Neuronal stem cell (in vitro differentiated cells): ENCODE results near the gene TRIM71.

ENCODE experiments used
- DNase-seq: peaks from one replicate; pipeline ENCODE4 v3.0.0-alpha.2; 2013; ENCODE audit warnings: low spot score
- H2AFZ ChIP-seq: one replicate; pipeline ENCODE4 v1.6.1; 2013; ENCODE audit warnings: mild to moderate bottlenecking, low read length, inconsistent platforms
- H2AK5ac ChIP-seq: 2 replicates; pipeline ENCODE4 v1.6.1; 2013; ENCODE audit warnings: low read depth, mild to moderate bottlenecking, inconsistent platforms, low read length, moderate library complexity, mixed read lengths
- H2BK120ac ChIP-seq: 2 replicates; pipeline ENCODE4 v1.6.1; 2013; ENCODE audit warnings: low read depth, mild to moderate bottlenecking, inconsistent platforms, low read length, moderate library complexity, mixed read lengths
- H2BK12ac ChIP-seq: one replicate; pipeline ENCODE4 v1.6.1; 2013; ENCODE audit warnings: low read length, inconsistent platforms
- H2BK15ac ChIP-seq: 2 replicates; pipeline ENCODE4 v1.6.1; 2013; ENCODE audit warnings: mild to moderate bottlenecking, low read length, inconsistent platforms, mixed read lengths
- H2BK5ac ChIP-seq: one replicate; pipeline ENCODE4 v1.6.1; 2013; ENCODE audit warnings: inconsistent platforms, mild to moderate bottlenecking, low read length, moderate library complexity
- H3K14ac ChIP-seq: one replicate; pipeline ENCODE4 v1.6.1; 2013; ENCODE audit warnings: low read length, inconsistent platforms
- H3K18ac ChIP-seq: 2 replicates; pipeline ENCODE4 v1.6.1; 2013; ENCODE audit warnings: low read length, inconsistent platforms
- H3K23ac ChIP-seq: 2 replicates; pipeline ENCODE4 v1.6.1; 2013; ENCODE audit warnings: low read depth, mild to moderate bottlenecking, mixed read lengths, low read length, inconsistent platforms; ENCODE audit not compliant: poor library complexity
- H3K27ac ChIP-seq: replicated peaks from 3 replicates; pipeline ENCODE4 v1.5.1; 2013; ENCODE audit warnings: low read length, inconsistent platforms
- H3K27me3 ChIP-seq, 3 experiments: 2 replicates each; pipeline ENCODE4 v1.6.1; 2013; ENCODE audit warnings: low read length in 3 of 3, mild to moderate bottlenecking in 2 of 3, inconsistent platforms in 1 of 3, low read depth in 1 of 3, mixed read lengths in 1 of 3, moderate library complexity in 1 of 3; ENCODE audit not compliant: control insufficient read depth in 3 of 3, insufficient read depth in 3 of 3
- H3K36me3 ChIP-seq, 2 donors: replicated peaks in 1 of 2; 2 replicates each; pipeline ENCODE4 v1.6.1; 2013; ENCODE audit warnings: low read length in 2 of 2; ENCODE audit not compliant: control insufficient read depth in 2 of 2, insufficient read depth in 2 of 2
- H3K4ac ChIP-seq: 2 replicates; pipeline ENCODE4 v1.6.1; 2013; ENCODE audit warnings: inconsistent platforms, mild to moderate bottlenecking, low read length, moderate library complexity
- H3K4me1 ChIP-seq, 2 donors: 1 replicate in 1 of 2; 2 replicates in 1 of 2; pipeline ENCODE4 v1.6.1; 2013; ENCODE audit warnings: low read length in 2 of 2, low read depth in 1 of 2; ENCODE audit not compliant: control insufficient read depth in 2 of 2, insufficient read depth in 1 of 2
- H3K4me2 ChIP-seq: one replicate; pipeline ENCODE4 v1.6.1; 2013; ENCODE audit warnings: mild to moderate bottlenecking, low read length, inconsistent platforms; ENCODE audit not compliant: insufficient read depth, poor library complexity, severe bottlenecking
- H3K4me3 ChIP-seq, 2 donors: 2 replicates each; pipeline ENCODE4 v1.5.1; 2013; ENCODE audit warnings: low read length in 2 of 2, mild to moderate bottlenecking in 2 of 2, inconsistent platforms in 1 of 2, moderate library complexity in 1 of 2
- H3K79me1 ChIP-seq: one replicate; pipeline ENCODE4 v1.6.1; 2013; ENCODE audit warnings: low read depth, mild to moderate bottlenecking, inconsistent platforms, low read length, moderate library complexity
- H3K9ac ChIP-seq: one replicate; pipeline ENCODE4 v1.6.1; 2013; ENCODE audit warnings: mild to moderate bottlenecking, low read depth, low read length, inconsistent platforms; ENCODE audit not compliant: poor library complexity
- H3K9me3 ChIP-seq, 2 donors: replicated peaks in 1 of 2; 2 replicates each; pipeline versions ENCODE3 to v1.6.1; 2013; ENCODE audit warnings: low read length in 2 of 2, mild to moderate bottlenecking in 2 of 2, inconsistent platforms in 1 of 2, low read depth in 1 of 2, mixed read lengths in 1 of 2, moderate library complexity in 1 of 2; ENCODE audit not compliant: control insufficient read depth in 2 of 2, insufficient read depth in 1 of 2
- H4K8ac ChIP-seq: one replicate; pipeline ENCODE4 v1.6.1; 2013; ENCODE audit warnings: low read depth, mild to moderate bottlenecking, inconsistent platforms, low read length, moderate library complexity
- H4K91ac ChIP-seq: one replicate; pipeline ENCODE4 v1.6.1; 2013; ENCODE audit warnings: low read length, low read depth, mild to moderate bottlenecking, inconsistent platforms; ENCODE audit not compliant: poor library complexity
- WGBS, 2 donors: extraction: QIAGEN DNeasy Blood & Tissue Kit; methylation state at CpG; one replicate each; pipeline ENCODE4 v1.1.7; 2013; ENCODE audit warnings: missing lambda C conversion rate in 2 of 2, mixed read lengths in 1 of 2; ENCODE audit not compliant: insufficient read length in 2 of 2, insufficient replicate concordance in 1 of 2; ENCODE audit errors: extremely low coverage in 2 of 2; 5-methylcytosine and 5-hydroxymethylcytosine counted together

The TRIM71 gene

GRCh38 chr3:32884591-32884990, 66.8 kb downstream of the TRIM71 start:
- WGBS, 2 donors = no CpG with 5 or more reads among the region's 2 CpGs
- H3K36me3 ChIP-seq = peaks cover 21 to 99% of the 10 kb centered on the region in 2 donors

GRCh38 chr3:32885283-32885901, 67.6 kb downstream of the TRIM71 start:
- H3K4me1 ChIP-seq = peaks cover 5 to 18% of the 10 kb centered on the region in 2 donors
- no peak overlapping the region for H2AK5ac ChIP-seq
- no peak overlapping the region for H2BK120ac ChIP-seq
- H2BK5ac ChIP-seq = no peak overlapping the region
- no peak overlapping the region for H3K14ac ChIP-seq
- H4K91ac ChIP-seq = no peak overlapping the region
- H3K23ac ChIP-seq = peak overlapping the region; percentile 3
- no peak overlapping the region for H3K4ac ChIP-seq
- WGBS, 2 donors = no CpG with 5 or more reads among the region's 11 CpGs
- H2BK15ac ChIP-seq = no peak overlapping the region
- no peak overlapping the region for H3K18ac ChIP-seq
- no peak overlapping the region for H2AFZ ChIP-seq
- no peaks in the 10 kb centered on the region for H3K9me3 ChIP-seq
- no peak overlapping the region for H3K4me2 ChIP-seq
- no peaks in the 10 kb centered on the region for H3K27me3 ChIP-seq
- no peak overlapping the region for H3K4me3 ChIP-seq
- no peak overlapping the region for H4K8ac ChIP-seq
- H3K9ac ChIP-seq = no peak overlapping the region
- H2BK12ac ChIP-seq = no peak overlapping the region
- peaks cover 27 to 99% of the 10 kb centered on the region in 2 donors for H3K36me3 ChIP-seq
- DNase-seq = no peak
- peaks cover 5% of the 10 kb centered on the region for H3K79me1 ChIP-seq
- H3K27ac ChIP-seq = no peak overlapping the region

More at GRCh38 chr3:32884591-32884990, 66.8 kb downstream of the TRIM71 start:
- Histone ChIP-seq H3K27ac (no peak overlapping the region), H3K14ac (no peak overlapping the region), H3K79me1 (peaks cover 5% of the 10 kb centered on the region), H3K4me2 (no peak overlapping the region), H2AFZ (no peak overlapping the region), H3K23ac (no peak overlapping the region), H3K27me3 (no peaks in the 10 kb centered on the region), H2BK120ac (no peak overlapping the region), H4K91ac (no peak overlapping the region), H3K4me3 (no peak overlapping the region), H3K9me3 (no peaks in the 10 kb centered on the region), H3K4ac (no peak overlapping the region), H2AK5ac (no peak overlapping the region), H2BK15ac (no peak overlapping the region), H3K4me1 (peaks cover 5 to 18% of the 10 kb centered on the region in 2 donors), H4K8ac (no peak overlapping the region), H3K18ac (no peak overlapping the region), H2BK12ac (no peak overlapping the region), H3K9ac (no peak overlapping the region), H2BK5ac (no peak overlapping the region)
- no peak for DNase-seq

GRCh38 chr3:32886296-32886695, 68.5 kb downstream of the TRIM71 start:
- H4K8ac ChIP-seq = no peak overlapping the region
- peaks cover 12% of the 10 kb centered on the region for H3K79me1 ChIP-seq
- peaks cover 5 to 17% of the 10 kb centered on the region in 2 donors for H3K4me1 ChIP-seq
- H3K36me3 ChIP-seq = peaks cover 33 to 99% of the 10 kb centered on the region in 2 donors
- no peak overlapping the region for H2AK5ac ChIP-seq
- H3K4me3 ChIP-seq = no peak overlapping the region
- H2BK15ac ChIP-seq = no peak overlapping the region
- H4K91ac ChIP-seq = no peak overlapping the region
- H2BK120ac ChIP-seq = no peak overlapping the region
- no peak overlapping the region for H3K4me2 ChIP-seq
- H3K18ac ChIP-seq = no peak overlapping the region
- no peak overlapping the region for H3K27ac ChIP-seq
- no peak overlapping the region for H2BK5ac ChIP-seq
- H3K27me3 ChIP-seq = no peaks in the 10 kb centered on the region
- no peak overlapping the region for H2BK12ac ChIP-seq
- H3K9me3 ChIP-seq = no peaks in the 10 kb centered on the region
- no peak overlapping the region for H3K14ac ChIP-seq
- no peak overlapping the region for H2AFZ ChIP-seq
- H3K4ac ChIP-seq = no peak overlapping the region
- H3K23ac ChIP-seq = no peak overlapping the region
- DNase-seq = no peak
- no peak overlapping the region for H3K9ac ChIP-seq
- no CpG with 5 or more reads among the region's 4 CpGs for WGBS, 2 donors

- Histone ChIP-seq H2BK15ac (no peak overlapping the region), H3K4me2 (no peak overlapping the region), H2BK5ac (no peak overlapping the region), H3K14ac (no peak overlapping the region), H2AFZ (no peak overlapping the region), H3K9me3 (no peaks in the 10 kb centered on the region), H3K4me1 (peaks cover 5 to 17% of the 10 kb centered on the region in 2 donors), H2AK5ac (no peak overlapping the region), H3K23ac (no peak overlapping the region), H3K36me3 (peaks cover 37 to 99% of the 10 kb centered on the region in 2 donors), H2BK120ac (no peak overlapping the region), H3K27ac (no peak overlapping the region), H4K8ac (no peak overlapping the region), H3K79me1 (peaks cover 12% of the 10 kb centered on the region), H3K4me3 (no peak overlapping the region), H3K18ac (no peak overlapping the region), H4K91ac (no peak overlapping the region), H3K9ac (no peak overlapping the region), H3K27me3 (no peaks in the 10 kb centered on the region), H3K4ac (no peak overlapping the region), H2BK12ac (no peak overlapping the region)
- no peak for DNase-seq
- WGBS, 2 donors = no CpG with 5 or more reads among the region's 3 CpGs
Measured at GRCh38 chr3:32886911-32887310, 69.1 kb downstream of the TRIM71 start.
